Stimulated activated CD4-positive, alpha-beta T cell treated with anti-CD3 and anti-CD28 coated beads, Interleukin-15, amount 100 ng/mL, for 1 hour (primary cell): ENCODE data around the gene RIC3.

Source experiments
- DNase-seq, 2 donors: peaks; one replicate each; pipeline ENCODE4 v3.0.0-alpha.2; 2020; ENCODE audit warnings: low read depth in 1 of 2, low spot score in 1 of 2

RIC3 gene

GRCh38 chr11:8068605-8069221 is 100.1 kb downstream of the RIC3 start:
- DNase-seq: no peak

- DNase-seq: no peak
These were observed 100.8 kb downstream of the RIC3 start for GRCh38 chr11:8067929-8068575.

- no peak for DNase-seq
These were observed 101.3 kb downstream of the RIC3 start for GRCh38 chr11:8067567-8067928.

- no peak for DNase-seq
These were observed 101.8 kb downstream of the RIC3 start for GRCh38 chr11:8066911-8067455.

GRCh38 chr11:8066036-8066910 is 102.6 kb downstream of the RIC3 start:
- DNase-seq: no peak

- DNase-seq: no peak
These were observed 103.8 kb downstream of the RIC3 start for GRCh38 chr11:8065031-8065430.

GRCh38 chr11:8063324-8063723 is 105.5 kb downstream of the RIC3 start:
- no peak for DNase-seq

- DNase-seq: no peak
These were observed 106.0 kb downstream of the RIC3 start for GRCh38 chr11:8062781-8063257.

- no peak for DNase-seq
These were observed 107.0 kb downstream of the RIC3 start for GRCh38 chr11:8061555-8062428.

GRCh38 chr11:8060801-8061554 is 107.8 kb downstream of the RIC3 start:
- no peak for DNase-seq

GRCh38 chr11:8060146-8060719 is 108.6 kb downstream of the RIC3 start:
- DNase-seq: no peak

GRCh38 chr11:8059571-8060011 is 109.2 kb downstream of the RIC3 start:
- DNase-seq: no peak

GRCh38 chr11:8059030-8059429 is 109.8 kb downstream of the RIC3 start:
- no peak for DNase-seq

- DNase-seq: no peak
These were observed 110.6 kb downstream of the RIC3 start for GRCh38 chr11:8058216-8058615.

- DNase-seq: no peak
These were observed 111.9 kb downstream of the RIC3 start for GRCh38 chr11:8056810-8057463.
